GM21390 (cell line): ENCODE measurements around the gene SEC23A.
"Not testable (repeated sequence)": the region's sequence is repeated elsewhere in the genome, so short reads cannot be mapped to it uniquely, and the experiment has no call there.

ENCODE experiments used
- ATAC-seq: cut with Tn5 transposase; IDR thresholded peaks from one replicate; pipeline ENCODE4 v1.9.1; 2021; ENCODE audit not compliant: unreplicated experiment

The SEC23A gene

DNA sequence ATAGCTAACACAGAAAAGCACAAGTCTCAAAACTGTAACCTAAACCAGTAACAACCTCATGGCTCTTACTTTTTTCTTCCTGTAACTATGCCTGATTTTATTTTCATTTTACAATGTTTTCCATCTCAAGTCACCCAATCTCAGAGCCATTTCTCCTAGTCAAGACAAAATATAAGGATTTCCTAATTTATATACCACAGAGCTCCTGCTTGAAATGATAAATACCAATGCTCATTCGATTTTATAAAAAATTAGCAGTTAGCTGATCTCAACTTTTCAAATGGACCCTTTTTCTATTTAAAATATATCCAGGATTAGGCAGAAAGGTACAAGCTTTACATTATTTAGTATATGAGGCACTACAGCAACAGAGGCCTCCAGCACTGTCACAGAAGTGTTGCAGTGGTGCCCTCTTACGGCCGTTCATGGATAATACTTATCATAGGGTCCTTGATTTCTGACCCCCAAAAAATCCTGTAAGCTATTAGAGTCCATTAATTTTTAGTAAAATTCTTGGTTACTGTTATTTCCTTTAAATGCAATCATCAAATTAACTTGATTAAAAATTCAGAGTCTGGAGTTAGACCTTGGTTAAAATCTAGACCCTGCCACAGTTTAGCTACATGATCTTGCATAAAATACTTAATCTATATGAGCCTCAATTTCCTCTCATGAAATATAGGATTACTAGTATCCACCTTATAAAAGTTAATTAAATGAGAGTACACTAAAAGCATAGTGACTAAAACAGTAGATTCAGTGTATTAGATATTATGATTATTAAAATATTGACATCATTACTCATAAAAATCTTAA, 68.3 kb downstream of the SEC23A start:
- ATAC-seq, result no peak

DNA sequence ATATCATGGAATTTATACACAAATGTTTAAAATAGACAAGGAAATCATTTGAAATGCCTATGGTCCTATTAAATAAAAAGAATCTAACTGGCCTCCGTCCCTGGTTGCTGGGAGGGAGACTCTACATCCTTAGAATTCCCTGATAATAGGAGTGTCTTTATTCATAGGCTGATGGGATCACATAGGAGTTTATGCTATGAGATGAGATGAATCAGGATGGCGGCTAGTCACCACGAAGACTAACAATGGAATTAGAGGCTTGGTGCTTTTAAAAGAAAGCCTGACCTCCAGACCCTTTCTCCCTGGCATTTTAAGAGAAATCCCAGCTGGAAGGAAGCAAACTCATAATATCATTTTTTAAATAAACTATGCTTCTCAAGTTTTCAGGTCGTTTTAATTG, 69.7 kb downstream of the SEC23A start:
- ATAC-seq, result no peak

DNA sequence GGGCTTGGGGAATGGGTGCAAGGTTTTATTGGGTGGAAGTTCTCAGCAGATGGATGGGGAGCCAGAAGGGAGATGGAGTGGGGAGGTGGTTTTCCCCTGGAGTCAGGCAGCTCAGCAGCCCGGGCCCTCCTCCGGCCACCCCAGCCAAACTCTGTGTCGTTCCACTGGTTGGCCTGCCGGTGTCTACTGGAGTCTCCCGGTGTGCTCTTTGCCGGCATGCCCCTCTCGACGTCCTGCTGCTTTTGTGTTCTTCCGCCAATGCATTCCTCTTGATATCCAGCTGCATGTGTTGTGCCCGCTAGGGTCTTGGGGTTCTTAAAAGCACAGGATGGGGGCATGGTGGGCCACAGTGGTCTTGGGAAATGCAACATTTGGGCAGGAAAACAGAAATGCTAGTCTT, 72.8 kb downstream of the SEC23A start:
- no peak for ATAC-seq

DNA sequence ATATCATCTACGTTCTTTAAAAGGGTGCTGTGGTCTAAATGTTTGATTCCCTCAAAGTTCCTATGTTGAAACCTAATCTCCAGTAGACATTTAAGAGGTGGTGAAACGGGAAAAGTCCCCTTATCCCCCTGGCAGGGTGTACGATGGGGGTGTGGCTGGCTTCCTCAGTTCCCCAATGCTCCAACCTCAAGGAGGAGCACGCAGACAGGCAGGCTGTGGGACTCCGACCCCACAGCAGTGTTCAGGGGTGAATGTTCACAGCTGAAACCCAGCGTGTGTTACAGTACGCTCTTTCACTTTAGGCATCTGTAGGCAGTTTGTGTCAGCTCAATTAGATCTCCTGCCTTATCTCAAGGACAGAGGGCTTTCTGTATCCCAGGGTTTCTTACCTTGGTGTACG, 73.2 kb downstream of the SEC23A start:
- no peak for ATAC-seq

DNA sequence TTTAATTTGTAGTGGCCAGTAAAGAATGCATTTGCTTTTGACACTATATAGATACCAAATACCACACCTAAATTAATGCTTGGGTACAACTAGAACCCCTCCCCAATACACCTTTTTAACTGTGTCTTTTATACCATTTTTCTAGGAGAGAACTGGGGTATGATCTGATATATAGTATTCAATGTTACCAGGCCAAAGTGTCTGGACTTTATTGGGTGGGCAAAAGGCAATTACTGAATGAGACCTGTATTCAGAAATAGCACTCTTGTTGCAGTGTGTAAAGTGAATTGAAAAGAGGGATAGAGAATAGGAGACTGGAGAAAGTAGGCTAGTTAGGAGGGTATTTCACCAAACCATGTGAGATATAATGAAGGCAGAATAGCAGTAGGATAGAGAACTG, 74.4 kb downstream of the SEC23A start:
- ATAC-seq, result no peak

DNA sequence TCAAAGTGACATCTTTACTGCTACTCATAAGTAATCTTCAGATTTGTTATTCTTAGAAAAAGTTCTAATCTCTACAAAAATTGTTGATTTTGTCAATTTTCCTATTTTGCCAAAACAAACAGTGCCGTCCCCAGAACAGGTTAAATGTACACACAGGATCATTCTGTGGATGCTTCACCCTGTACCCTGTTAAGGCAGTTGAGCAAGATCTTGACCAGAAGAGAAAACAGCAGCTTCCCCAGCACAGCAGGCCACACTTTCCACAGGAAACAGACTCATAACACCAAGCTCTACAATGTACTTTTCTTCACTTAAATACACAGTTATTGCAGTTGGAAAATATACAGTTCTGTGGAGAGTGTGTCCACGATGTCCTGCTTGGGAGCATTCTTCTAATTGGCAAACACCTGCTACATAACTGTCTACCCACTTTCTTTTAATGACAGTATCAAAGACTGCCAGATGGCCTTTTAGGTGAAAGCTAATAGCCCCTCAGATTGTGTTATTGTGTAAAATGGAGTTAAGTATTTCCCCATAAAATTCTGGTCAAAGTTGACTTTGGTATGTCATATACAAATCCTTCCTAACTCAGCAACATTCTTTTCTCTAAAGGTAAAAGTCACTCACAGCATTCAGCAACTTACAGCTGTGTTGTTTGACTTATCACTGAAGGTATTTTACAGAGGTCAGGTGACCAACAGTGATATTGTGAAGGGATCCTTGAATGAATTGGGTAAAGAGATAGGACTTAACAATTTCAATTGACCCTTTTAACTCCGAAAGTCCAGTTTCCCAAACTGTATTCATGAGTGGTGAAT, 77.0 kb downstream of the SEC23A start:
- ATAC-seq, result no peak

DNA sequence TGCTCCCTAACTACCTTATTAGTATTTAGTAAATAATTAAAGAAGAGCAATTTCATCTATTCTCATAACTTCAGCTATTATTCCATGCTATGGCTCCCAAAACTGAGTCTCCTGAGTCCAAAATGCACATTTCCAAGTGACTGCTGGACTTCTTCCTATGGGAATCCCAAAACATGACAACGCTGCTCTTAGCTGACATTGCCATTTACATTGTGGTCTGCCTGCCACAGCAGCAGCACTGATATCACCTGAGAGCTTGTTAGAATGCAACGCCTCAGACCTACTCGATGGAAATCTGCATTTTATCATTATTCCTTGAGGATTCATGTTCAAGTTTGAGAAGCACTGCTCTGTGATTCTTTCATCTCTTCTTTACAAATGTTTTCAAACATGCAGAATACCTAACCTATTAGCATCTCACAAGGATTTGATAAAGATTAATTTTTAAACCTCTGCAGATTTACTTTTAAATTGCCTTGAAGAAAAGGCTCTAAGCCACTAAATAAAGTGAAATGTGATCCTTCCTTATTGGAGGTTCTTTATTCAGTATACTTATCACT, 77.7 kb downstream of the SEC23A start:
- ATAC-seq, result no peak

DNA sequence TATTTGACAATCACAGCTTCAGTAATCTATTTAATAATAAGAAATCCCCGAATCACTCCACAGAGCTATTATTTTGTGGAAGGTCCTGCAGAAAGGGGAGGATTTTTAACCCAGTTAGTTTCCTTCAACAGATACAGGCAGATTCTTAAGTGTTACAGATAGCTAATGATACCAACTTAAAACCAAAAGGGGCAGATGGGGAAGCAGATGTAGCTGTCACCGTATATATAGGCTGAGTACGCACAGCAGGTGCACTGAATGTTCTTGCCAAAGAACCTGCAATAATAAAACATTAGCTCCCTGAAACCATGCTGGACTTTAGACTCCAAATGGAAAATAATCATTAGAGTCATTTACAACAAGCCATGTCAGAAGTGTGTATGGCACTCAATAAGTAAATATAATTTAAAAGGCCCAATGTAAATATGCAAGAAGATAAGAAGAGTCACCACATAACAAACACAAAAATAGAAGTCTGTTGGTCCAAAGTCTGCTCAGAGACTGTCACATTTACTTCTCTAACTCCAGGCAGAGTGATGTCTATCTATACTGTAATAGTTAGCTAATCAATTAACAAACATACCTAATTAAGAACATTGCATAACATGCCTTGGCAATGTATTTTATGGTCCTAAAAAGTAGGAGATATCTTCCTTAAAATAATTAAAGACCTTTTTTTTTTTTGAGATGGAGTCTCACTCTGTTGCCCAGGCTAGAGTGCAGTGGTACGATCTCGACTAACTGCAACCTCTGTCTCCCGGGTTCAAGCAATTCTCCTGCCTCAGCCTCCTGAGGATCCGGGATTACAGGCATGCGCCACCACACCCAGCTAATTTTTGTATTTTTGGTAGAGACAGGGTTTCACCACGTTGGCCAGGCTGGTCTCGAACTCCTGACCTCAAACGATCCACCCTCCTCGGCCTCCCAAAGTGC, 78.8 kb downstream of the SEC23A start:
- no peak for ATAC-seq

DNA sequence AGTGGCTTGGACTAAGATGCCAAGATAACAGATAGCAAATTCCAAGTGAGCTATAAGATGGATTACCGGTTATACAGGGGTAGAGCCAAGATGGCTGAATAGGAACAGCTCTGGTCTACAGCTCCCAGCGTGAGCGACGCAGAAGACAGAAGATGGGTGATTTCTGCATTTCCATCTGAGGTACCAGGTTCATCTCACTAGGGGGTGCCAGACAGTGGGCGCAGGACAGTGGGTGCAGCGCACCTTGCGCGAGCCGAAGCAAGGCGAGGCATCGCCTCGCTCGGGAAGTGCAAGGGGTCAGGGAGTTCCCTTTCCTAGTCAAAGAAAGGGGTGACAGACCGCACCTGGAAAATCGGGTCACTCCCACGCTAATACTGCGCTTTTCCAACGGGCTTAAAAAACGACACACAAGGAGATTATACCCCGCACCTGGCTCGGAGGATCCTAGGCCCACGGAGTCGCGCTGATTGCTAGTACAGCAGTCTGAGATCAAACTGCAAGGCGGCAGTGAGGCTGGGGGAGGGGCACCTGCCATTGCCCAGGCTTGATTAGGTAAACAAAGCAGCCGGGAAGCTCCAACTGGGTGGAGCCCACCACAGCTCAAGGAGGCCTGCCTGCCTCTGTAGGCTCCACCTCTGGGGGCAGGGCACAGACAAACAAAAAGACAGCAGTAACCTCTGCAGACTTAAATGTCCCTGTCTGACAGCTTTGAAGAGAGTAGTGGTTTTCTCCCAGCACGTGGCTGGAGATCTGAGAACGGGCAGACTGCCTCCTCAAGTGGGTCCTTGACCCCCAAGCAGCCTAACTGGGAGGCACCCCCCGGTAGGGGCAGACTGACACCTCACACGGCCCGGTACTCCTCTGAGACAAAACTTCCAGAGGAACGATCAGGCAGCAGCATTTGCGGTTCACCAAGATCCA, 85.7 kb downstream of the SEC23A start:
- not testable (repeated sequence) for ATAC-seq

DNA sequence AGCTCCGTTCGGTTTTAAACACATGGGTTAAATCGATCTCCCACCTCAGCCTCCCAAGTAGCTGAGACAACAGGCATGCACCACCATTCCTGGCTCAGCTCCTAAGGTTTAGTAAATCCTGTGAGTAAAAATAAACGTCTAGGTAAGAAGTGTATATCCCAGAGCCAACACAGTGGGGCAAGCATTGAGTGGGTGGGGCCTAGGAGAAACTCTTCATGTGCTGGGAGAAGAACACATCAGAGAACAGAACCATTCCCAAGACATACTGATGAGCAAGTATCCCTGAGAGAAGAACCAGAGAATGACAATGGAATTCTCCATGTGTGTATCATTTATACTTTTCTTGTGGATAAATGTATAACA, 86.3 kb downstream of the SEC23A start:
- no peak for ATAC-seq

DNA sequence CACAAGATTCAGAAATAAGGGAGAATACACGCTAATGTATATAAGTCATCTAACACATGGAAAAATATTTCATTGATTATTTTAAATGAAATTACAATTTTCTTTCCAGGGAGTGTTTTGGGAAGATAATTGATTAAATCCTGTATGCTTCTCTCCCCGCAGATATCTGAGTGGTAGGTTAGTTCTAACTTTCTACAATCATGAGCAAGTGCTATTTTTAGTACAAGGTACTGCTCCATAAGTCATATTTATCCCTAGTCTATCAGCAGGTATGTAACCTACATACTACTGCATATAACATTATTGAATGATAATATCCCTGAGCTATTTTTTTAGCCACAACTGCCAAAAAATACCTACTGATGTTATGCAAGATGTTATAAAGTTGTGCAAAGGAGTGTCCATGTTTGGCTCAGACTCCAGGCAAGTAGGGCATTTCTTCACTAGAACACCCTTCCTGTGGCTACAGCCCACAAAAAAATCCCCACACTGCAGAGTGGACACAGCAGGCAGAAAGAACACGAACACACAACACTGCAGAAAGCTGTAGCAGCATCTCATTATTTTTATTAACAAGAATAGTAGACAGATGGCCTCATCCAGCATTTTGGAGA, 87.0 kb downstream of the SEC23A start:
- ATAC-seq, result no peak

DNA sequence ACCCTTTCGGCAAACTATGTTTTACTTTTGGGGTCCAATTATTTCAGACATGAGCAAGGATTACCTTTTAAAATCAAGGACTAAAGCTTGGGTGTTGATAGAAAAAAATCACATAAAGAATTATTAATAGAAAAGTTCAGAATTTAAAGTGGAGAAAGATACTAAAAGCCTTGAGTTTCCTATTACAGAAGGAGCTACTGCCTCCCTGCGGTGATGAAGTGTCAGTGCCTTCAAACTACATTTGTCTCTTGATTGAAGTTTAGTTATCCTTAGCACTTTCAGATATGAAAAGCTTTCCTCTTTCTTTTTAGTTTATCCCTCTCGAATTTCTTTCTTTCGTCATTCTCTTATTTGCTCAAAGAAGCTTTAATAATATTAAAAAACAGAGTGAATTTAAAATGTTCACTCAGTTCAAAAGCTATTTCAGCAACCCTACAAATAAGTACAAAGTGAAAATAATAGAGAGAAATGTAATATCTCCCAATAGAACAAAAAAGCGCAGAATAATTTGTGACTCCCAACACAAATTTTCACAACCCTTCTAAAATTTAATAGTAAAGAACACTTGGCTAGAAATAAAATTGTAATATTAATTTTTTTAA, 87.6 kb downstream of the SEC23A start:
- ATAC-seq, result peak; percentile 83

DNA sequence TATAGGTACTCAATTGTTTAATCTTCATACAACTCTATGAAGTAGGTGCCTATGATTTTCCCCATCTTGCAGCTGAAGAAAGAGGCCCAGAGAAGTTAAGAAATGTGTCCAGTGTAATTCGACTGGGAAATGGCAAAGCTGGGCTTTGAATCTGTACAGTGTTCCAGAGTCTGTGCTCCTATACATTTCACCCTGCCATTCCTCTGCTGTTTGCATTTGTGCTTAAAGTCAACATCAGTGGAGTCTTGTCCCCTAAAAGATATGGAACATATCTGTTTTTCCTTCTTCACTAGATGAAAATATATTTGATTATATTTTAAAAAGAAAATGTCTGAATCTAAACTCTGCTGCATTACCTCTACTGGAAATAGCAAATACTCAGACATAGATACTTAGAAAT, 88.6 kb downstream of the SEC23A start:
- no peak for ATAC-seq

DNA sequence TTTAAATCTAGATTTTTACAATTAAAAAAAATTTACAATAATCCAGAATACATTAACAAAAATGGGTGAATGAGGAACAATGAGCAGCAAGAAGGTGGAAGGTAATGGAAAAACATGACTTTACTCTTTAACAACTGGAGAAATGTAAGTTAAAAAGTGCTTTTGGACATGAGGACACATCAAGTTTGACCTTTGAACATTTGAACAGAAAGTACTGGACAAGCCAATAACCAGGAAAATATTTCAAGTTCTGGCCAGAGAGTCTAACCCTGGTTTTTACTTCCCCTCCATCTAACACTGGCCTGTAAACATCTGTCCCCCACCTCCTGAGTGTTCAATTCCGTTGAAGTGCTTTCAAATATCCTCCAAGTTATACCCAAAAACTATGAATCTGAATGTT, 94.1 kb downstream of the SEC23A start:
- ATAC-seq, result not testable (repeated sequence)

DNA sequence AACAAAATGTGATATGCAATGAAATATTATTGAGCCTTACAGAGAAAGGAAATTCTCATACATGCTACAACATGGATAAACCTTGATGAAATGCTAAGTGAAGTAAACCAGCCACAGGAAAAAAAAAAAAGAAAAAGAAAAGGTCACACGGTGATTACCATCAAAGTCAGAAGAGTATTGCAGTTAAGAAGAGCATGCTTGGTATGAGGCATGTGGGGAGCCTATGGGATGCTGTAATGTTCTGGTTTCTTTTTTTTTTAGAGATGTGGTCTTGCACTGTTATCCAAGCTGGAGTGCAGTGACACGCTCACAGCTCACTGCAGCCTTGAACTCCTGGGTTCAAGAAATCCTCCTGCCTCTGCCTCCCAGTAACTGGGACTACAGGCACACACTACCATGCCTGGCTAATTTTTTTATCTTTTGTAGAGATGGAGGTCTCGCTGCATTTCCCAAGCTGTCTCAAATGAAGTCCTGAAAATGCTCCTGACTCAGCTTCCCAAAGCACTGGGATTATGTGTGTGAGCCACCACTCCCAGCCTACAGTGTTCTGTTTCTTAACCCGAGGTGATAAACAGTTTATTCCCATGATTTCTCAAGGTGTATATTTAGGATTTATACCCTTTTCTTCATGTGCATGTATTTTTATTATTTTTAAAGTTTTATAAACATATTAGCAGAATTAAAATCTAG, 96.2 kb downstream of the SEC23A start:
- no peak for ATAC-seq

DNA sequence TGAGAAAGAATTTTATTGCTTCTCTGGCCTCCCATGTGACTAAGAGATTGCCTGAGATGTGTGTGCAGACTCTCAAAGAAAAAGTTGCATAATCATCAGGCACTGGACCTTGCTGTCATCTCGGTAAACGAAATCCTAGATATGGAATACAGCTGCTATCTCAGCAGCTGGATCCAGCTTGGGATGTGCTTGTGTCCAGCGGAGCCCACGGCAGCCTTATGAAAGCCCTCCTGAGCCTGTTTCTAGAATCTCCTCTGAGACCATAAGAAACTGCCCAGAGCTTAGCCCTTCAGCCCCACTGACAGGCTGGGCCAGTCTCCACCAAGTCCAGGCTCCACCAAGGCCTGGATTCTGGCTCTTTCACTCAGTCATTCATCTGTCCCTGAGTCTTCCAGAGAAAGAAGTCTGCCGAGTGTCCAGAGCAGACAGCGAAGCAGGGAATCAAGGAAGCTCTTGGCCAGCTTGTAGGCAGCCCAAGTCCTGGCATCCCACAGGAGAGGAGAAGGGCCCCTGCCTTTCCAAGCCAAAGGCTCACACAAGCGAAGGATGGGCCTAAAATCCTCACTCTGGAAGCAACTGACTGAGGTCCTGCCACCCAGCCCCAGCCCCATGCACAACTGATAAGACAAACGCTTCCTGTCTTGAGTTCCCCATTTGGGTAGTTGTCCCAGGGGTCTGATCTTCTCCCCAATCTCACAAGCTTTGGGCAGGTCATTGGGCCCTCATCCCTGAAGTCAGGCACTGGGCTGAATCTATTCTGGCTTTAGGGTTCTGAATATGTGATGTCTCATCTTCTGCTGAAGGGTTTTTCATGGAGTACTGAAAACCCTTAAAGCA, 97.8 kb downstream of the SEC23A start:
- no peak for ATAC-seq

DNA sequence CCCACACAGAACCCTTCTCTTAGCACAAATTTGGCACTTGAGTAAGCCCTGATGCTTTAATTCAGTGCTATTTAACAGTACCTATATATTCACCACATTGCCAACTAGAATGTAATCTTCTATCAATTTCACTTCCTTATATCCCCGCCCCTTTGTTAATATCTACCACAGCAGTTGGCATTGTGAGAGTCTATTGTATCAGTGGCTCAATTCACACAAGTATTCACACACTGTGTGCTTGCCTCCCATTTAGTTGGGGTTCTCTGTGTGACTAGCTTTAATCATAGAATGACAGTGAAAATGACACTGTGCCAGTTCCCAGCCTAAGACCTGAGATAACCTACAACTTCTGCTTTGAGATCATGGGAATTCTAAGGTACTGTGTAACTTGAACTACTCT, 103.1 kb downstream of the SEC23A start:
- ATAC-seq, result no peak

DNA sequence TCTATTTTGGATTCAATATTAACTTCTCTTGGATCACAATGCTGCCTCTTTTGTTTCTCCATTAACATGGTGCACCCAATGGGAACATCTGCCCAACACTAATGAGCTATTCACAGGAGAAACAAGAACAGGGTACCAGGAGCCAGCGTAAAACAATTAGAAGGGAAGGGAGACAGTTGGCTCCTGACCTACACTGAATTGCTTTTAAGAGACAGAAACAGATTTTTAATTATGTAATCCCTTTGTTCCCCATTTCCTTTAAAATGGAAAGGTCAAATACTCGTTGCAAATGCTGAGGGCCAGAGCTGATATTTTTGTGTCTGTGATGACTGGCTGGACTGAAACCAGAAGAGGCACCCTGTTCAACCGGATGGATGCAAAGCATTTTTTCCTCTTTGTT, 108.3 kb downstream of the SEC23A start:
- no peak for ATAC-seq
